Measurements from ENCODE around the gene GSTK1. TPM values are rescaled to one million over a fixed set of nuclear protein-coding genes. Genes with fewer than 3 reads are reported as not detected.

GSTK1 gene
- total and polyA plus RNA-seq, 9 of the 15 experiments (the other 6 are each of a cell fraction or from before 2014, with no cell fraction given), result 155 to 441 (median 233) TPM

DNA sequence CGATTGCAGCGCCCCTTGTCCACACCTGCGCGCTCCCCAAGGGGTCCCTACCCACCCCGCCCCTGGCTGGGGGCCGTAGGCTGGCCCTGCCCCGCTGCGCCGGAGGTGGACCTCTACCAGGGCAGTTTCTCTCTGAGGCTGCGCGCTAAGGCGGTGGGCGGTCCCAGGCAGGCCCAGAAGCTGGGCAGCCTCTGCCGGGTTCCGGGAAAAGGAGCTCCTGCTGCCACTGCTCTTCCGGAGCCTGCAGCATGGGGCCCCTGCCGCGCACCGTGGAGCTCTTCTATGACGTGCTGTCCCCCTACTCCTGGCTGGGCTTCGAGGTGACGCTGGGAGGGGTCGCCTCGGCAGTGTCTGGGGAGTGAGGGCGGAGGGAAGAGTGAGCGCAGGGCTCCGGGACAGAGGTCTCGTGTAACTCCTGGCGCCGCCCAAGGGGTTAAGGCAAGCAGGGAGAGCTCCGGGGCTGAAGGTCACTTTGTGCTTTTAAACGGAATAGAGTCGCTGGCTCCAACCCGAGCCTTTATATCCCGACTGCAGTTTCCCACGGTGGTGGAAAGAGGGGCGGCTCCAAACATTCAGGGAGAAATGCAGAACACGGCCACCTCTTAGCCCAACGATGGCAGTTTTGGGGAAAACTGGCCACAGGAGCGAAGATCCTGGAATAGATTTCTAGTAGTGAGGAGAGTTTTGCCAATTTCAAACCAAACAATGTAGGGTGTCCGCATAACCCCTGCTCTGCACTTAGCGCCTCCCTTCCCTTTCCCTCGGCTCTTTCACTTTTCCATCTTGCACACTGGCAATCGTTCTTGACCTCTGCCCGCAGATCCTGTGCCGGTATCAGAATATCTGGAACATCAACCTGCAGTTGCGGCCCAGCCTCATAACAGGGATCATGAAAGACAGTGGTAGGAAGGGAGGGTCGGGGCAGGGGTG, at the start of gene GSTK1 (continued):
- TF ChIP-seq, protein P1, sequence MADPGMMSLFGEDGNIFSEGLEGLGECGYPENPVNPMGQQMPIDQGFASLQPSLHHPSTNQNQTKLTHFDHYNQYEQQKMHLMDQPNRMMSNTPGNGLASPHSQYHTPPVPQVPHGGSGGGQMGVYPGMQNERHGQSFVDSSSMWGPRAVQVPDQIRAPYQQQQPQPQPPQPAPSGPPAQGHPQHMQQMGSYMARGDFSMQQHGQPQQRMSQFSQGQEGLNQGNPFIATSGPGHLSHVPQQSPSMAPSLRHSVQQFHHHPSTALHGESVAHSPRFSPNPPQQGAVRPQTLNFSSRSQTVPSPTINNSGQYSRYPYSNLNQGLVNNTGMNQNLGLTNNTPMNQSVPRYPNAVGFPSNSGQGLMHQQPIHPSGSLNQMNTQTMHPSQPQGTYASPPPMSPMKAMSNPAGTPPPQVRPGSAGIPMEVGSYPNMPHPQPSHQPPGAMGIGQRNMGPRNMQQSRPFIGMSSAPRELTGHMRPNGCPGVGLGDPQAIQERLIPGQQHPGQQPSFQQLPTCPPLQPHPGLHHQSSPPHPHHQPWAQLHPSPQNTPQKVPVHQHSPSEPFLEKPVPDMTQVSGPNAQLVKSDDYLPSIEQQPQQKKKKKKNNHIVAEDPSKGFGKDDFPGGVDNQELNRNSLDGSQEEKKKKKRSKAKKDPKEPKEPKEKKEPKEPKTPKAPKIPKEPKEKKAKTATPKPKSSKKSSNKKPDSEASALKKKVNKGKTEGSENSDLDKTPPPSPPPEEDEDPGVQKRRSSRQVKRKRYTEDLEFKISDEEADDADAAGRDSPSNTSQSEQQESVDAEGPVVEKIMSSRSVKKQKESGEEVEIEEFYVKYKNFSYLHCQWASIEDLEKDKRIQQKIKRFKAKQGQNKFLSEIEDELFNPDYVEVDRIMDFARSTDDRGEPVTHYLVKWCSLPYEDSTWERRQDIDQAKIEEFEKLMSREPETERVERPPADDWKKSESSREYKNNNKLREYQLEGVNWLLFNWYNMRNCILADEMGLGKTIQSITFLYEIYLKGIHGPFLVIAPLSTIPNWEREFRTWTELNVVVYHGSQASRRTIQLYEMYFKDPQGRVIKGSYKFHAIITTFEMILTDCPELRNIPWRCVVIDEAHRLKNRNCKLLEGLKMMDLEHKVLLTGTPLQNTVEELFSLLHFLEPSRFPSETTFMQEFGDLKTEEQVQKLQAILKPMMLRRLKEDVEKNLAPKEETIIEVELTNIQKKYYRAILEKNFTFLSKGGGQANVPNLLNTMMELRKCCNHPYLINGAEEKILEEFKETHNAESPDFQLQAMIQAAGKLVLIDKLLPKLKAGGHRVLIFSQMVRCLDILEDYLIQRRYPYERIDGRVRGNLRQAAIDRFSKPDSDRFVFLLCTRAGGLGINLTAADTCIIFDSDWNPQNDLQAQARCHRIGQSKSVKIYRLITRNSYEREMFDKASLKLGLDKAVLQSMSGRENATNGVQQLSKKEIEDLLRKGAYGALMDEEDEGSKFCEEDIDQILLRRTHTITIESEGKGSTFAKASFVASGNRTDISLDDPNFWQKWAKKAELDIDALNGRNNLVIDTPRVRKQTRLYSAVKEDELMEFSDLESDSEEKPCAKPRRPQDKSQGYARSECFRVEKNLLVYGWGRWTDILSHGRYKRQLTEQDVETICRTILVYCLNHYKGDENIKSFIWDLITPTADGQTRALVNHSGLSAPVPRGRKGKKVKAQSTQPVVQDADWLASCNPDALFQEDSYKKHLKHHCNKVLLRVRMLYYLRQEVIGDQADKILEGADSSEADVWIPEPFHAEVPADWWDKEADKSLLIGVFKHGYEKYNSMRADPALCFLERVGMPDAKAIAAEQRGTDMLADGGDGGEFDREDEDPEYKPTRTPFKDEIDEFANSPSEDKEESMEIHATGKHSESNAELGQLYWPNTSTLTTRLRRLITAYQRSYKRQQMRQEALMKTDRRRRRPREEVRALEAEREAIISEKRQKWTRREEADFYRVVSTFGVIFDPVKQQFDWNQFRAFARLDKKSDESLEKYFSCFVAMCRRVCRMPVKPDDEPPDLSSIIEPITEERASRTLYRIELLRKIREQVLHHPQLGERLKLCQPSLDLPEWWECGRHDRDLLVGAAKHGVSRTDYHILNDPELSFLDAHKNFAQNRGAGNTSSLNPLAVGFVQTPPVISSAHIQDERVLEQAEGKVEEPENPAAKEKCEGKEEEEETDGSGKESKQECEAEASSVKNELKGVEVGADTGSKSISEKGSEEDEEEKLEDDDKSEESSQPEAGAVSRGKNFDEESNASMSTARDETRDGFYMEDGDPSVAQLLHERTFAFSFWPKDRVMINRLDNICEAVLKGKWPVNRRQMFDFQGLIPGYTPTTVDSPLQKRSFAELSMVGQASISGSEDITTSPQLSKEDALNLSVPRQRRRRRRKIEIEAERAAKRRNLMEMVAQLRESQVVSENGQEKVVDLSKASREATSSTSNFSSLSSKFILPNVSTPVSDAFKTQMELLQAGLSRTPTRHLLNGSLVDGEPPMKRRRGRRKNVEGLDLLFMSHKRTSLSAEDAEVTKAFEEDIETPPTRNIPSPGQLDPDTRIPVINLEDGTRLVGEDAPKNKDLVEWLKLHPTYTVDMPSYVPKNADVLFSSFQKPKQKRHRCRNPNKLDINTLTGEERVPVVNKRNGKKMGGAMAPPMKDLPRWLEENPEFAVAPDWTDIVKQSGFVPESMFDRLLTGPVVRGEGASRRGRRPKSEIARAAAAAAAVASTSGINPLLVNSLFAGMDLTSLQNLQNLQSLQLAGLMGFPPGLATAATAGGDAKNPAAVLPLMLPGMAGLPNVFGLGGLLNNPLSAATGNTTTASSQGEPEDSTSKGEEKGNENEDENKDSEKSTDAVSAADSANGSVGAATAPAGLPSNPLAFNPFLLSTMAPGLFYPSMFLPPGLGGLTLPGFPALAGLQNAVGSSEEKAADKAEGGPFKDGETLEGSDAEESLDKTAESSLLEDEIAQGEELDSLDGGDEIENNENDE (IDR thresholded peaks at IDR 0.05; ENCODE audit: low read depth, low read length), result no peak
- TF ChIP-seq HNRNPH1 (optimal IDR thresholded peaks at IDR 0.05; ENCODE audit: low read depth, low read length) (no peak), RBFOX2 (IDR thresholded peaks at IDR 0.05; ENCODE audit: low read depth, low read length) (peak; percentile 98), EP300 (IDR thresholded peaks at IDR 0.05; ENCODE audit: low read length) (peak; percentile 43; the same call in 1 of the 2 replicates), ASH1L (IDR thresholded peaks at IDR 0.05; ENCODE audit: borderline replicate concordance, low read depth, partially characterized antibody) (no peak), GABPB2 (CRISPR knock-in tag; conservative IDR thresholded peaks at IDR 0.05) (peak; percentile 90; the same call in 1 of the 2 replicates), EP400 (IDR thresholded peaks at IDR 0.05) (peak; percentile 91), CCNT2 (IDR thresholded peaks at IDR 0.05; ENCODE audit: borderline replicate concordance, extremely low read depth, insufficient read length, low read depth, low read length) (peak; percentile 50), NR2C1 (IDR thresholded peaks at IDR 0.05) (no peak; the same call in 1 of the 2 replicates), NR2C1 (tag; IDR thresholded peaks at IDR 0.05) (peak; percentile 53), SMARCA4 (IDR thresholded peaks at IDR 0.05) (peak; percentile 67), PHF8 (IDR thresholded peaks at IDR 0.05; ENCODE audit: borderline replicate concordance, low read length) (peak; percentile 100), KLF10 (CRISPR knock-in tag; IDR thresholded peaks at IDR 0.05) (no peak), TEAD1 (CRISPR knock-in tag; IDR thresholded peaks at IDR 0.05) (peak; percentile 40 to 71; a peak in 1 of 4 replicates)
- TF ChIP-seq, protein P2, sequence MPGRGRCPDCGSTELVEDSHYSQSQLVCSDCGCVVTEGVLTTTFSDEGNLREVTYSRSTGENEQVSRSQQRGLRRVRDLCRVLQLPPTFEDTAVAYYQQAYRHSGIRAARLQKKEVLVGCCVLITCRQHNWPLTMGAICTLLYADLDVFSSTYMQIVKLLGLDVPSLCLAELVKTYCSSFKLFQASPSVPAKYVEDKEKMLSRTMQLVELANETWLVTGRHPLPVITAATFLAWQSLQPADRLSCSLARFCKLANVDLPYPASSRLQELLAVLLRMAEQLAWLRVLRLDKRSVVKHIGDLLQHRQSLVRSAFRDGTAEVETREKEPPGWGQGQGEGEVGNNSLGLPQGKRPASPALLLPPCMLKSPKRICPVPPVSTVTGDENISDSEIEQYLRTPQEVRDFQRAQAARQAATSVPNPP (IDR thresholded peaks at IDR 0.05; ENCODE audit: borderline replicate concordance, insufficient read depth, insufficient read length), result no peak

Measured in K562 (cell line).